HG03060 (cell line): ENCODE results near the gene MIER2.
"Not testable (repeated sequence)": the region's sequence is repeated elsewhere in the genome, so short reads cannot be mapped to it uniquely, and the experiment has no call there.

Experiments
- ATAC-seq: cut with Tn5 transposase; IDR thresholded peaks from one replicate; pipeline ENCODE4 v1.9.1; 2021; ENCODE audit warnings: low read depth, moderate number of reproducible peaks; ENCODE audit not compliant: unreplicated experiment

Gene MIER2, protein sequence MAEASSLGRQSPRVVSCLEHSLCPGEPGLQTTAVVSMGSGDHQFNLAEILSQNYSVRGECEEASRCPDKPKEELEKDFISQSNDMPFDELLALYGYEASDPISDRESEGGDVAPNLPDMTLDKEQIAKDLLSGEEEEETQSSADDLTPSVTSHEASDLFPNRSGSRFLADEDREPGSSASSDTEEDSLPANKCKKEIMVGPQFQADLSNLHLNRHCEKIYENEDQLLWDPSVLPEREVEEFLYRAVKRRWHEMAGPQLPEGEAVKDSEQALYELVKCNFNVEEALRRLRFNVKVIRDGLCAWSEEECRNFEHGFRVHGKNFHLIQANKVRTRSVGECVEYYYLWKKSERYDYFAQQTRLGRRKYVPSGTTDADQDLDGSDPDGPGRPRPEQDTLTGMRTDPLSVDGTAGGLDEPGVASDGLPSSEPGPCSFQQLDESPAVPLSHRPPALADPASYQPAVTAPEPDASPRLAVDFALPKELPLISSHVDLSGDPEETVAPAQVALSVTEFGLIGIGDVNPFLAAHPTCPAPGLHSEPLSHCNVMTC

GRCh38 chr19:344625-345319 lies at the start of gene MIER2:
Gene MIER2, minus strand, starts transcription at chr19:344796. Its CDS starts 14 bp downstream, at chr19:344782.
- ATAC-seq, result no peak

DNA sequence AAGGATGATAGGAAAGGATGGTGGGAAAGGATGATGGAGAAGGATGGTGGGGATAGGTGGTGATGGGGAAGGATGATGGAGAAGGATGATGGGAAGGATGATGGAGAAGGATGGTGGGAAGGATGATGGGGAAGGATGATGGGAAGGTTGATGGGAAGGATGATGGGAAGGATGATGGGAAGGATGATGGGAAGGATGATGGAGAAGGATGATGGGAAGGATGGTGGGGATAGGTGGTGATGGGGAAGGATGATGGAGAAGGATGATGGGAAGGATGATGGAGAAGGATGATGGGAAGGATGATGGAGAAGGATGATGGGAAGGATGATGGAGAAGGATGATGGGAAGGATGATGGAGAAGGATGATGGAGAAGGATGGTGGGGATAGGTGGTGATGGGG lies 49.0 kb upstream of the MIER2 start:
- not testable (repeated sequence) for ATAC-seq

- ATAC-seq, result no peak
These were observed 47.9 kb upstream of the MIER2 start for GRCh38 chr19:392375-392970.

DNA sequence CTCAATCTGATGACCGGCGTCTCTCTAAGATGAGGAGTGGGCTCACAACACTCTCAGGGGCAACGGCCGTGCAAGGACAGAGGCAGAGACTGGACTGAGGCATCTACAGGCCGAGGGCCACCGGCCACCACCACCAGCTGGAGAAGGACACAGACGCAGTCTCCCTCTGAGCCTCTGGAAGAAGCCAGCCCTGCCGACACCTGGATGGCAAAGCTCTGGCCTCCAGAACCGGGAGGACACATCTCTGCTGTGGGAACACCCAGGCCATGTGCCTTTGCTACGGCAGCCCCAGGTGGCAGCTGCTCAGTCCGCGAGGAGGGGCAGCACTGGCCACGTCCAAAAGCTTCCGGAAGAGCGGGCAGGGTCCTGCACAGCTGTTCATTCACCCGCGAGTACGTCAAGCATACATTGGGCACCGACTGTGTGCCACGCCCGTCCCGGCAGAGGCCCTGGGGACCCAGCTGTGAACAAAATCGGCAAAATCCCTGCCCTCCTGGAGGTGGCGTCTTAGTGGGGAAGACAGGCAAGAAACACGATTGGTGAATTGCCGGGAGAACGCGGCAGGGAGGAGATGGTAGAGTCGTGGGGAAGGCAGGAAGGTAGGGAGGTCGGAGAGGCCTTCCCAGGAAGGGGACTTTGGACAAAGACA lies 47.3 kb upstream of the MIER2 start:
- no peak for ATAC-seq

DNA sequence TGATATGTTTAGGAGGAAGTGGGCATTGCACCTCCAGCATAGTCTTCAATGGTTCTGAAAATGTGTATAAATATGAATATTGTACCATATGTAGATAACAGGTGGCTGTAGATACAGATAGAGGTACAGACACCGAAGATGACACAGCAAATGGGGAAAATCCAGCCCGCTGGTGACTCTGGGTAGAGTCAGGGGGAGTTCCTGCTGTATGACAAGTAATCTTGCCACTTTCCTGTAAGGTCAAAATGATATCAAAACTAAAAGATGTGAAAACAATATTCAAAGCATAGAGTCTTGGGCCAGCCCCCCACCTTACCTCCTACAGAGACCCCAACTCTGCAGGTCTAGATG lies 46.6 kb upstream of the MIER2 start:
- ATAC-seq, result no peak

DNA sequence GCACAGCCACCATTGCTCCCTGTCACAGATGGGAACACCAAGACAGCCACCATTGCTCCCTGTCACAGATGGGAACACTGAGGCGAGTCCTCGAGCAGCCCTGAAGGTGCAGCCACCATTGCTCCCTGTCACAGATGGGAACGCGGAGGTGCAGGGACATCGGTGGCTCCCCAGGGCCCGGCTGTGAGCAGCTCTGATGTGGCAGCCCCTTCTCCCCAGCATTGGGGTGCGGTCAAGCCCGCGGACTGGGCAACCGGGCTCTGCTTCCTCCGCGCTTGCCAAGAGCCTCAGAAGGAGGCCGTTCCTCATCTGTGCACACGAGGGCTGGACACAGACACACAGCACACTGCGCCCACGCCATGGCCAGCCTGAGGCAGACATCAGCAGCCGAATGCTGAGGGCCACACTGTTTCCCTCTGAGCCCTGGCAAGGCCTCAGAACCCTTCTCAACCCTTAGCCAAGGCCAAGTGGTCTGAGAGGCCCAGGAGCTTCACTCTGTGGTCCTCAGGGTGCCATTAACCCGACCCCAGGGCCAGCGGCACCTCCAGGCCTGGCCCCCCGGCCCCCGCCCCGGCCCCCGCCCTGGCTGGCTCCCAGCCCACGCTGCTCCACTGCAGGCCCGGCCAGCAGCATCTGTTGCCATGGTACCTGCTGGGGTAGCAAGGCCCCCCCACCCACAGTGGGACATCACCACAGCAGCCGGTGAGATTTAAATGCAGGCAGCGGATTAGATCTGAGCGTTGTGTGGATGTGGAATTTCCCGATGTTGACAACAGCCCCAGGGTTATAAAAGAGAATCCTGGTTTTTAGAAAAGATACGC lies 46.0 kb upstream of the MIER2 start:
- no peak for ATAC-seq

GRCh38 chr19:389935-390289 lies 45.3 kb upstream of the MIER2 start:
- no peak for ATAC-seq

DNA sequence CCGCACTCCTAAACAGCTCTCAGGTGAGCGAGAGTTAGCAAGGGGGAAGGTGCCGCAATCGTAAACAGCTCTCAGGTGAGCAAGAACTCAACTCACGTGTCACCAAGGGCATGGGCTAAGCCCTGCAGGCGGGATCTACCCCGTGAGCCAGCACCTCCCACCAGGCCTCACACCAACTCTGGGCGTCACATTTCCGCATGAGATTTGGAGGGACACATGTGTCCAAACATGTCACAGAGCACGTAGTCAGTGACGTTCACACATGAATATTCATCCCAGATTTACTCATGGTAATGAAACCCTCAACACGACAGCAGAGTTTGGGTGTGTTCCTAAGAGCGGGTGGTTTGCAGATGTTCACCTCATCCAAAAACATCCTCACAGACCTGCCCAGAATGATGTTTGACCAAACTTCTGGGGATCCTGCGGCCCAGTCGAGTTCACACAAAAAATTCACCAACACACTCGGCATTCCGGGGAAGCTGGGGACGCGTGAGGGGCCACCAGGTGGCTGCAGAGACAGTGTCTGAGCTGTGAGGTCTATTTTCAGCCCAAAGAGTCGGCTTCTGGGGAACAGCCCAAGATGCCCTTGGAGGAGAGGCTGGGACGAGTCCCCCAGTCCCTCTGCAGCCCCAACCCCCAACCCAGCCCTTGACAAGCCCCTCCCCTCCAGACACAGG lies 44.8 kb upstream of the MIER2 start:
- ATAC-seq, result no peak

GRCh38 chr19:388691-389090 lies 44.1 kb upstream of the MIER2 start:
- ATAC-seq, result no peak

DNA sequence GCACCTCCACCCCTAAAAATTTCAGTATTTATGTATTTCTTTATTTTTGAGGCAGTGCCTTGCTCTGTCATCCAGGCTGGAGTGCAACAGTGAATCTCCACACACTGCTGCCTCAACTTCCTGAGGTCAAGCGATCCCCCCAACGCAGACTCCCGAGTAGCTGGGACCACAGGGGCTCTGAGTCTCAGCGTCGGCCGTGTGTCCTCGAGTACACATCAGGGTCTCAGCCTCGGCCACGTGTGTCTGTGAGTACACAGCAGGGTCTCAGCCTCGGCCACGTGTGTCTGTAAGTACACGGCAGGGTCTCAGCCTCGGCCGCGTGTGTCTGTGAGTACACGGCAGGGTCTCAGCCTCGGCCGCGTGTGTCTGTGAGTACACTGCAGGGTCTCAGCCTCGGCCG lies 43.2 kb upstream of the MIER2 start:
- ATAC-seq, result no peak

- not testable (repeated sequence) for ATAC-seq
These were observed 42.2 kb upstream of the MIER2 start for GRCh38 chr19:386632-387301.

- not testable (repeated sequence) for ATAC-seq
These were observed 41.6 kb upstream of the MIER2 start for GRCh38 chr19:386189-386588.

GRCh38 chr19:384799-385169 lies 40.2 kb upstream of the MIER2 start:
- ATAC-seq, result no peak

DNA sequence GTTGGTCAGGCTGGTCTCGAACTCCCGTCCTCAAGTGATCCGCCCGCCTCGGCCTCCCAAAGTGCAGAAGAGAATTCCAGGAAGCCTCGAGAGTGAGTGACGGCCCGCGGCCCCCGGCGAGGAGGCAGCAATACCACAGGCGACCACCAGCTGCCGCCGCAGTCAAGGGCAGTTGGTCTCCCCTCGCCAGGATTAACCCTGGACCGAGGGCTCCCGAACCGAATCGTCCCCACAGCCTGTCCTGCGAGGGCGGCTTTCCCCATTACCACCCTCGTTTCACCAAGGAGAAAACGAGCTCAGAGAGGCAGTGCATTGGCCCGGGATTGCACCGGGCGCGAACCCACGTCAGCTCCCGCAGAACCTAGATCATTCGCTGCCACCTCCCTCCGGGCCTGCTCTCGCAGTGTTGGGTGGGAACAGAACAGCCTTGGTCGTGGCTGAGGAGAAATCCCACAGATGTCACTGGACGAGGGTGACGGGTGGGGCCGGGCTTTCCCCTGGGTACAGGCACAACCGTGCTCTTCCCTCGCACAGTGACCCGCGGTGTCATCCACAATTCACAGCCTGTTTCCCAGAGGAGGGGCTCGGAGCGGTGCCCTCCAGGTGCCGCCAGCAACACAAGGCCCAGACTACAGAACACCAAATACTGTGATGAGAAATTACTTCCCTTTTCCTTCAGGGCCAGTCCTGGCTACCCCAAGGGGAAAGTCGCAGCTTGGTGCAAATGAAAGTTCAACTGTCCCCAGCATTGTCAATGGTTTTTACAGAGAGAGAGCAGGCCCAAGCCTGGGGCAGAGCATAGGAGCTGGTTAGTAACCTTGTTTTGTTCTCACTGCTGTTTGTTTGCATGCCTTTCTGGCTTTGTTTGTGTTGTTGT lies 39.6 kb upstream of the MIER2 start:
- no peak for ATAC-seq

GRCh38 chr19:383040-383439 lies 38.4 kb upstream of the MIER2 start:
- ATAC-seq, result no peak

- ATAC-seq, result not testable (repeated sequence)
These were observed 38.0 kb upstream of the MIER2 start for GRCh38 chr19:382578-382977.

- ATAC-seq, result not testable (repeated sequence)
These were observed 37.3 kb upstream of the MIER2 start for GRCh38 chr19:381901-382300.

DNA sequence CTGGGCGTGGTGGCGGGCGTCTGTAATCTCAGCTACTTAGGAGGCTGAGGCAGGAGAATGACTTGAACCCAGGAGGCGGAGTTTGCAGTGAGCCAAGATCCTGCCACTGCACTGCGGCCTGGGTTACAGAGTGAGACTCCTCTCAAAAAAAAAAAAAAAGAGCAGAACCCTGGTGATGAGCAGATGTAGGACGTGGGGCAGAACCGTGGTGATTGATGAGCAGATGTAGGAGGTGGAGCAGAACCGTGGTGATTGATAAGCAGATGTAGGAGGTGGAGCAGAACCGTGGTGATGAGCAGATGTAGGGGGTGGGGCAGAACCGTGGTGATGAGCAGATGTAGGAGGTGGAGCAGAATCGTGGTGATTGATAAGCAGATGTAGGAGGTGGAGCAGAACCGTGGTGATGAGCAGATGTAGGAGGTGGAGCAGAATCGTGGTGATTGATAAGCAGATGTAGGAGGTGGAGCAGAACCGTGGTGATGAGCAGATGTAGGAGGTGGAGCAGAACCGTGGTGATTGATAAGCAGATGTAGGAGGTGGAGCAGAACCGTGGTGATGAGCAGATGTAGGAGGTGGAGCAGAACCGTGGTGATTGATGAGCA lies 36.1 kb upstream of the MIER2 start:
- not testable (repeated sequence) for ATAC-seq
